Activated T-helper 1 cell treated with anti-CD3 and anti-CD28 coated beads, Interleukin-2, amount 50 U/mL, for 16 hours (primary cell): Measurements from ENCODE around the gene LRRN2.

Experiments
- DNase-seq, 2 donors: peaks; one replicate each; pipeline ENCODE4 v3.0.0-alpha.2; 2020; ENCODE audit warnings: low read depth in 1 of 2, low spot score in 1 of 2

The LRRN2 gene

GRCh38 chr1:204602871-204603542, 82.5 kb downstream of the LRRN2 start:
- no peak for DNase-seq

- no peak for DNase-seq
Observed at GRCh38 chr1:204602111-204602579, 83.4 kb downstream of the LRRN2 start.

DNA sequence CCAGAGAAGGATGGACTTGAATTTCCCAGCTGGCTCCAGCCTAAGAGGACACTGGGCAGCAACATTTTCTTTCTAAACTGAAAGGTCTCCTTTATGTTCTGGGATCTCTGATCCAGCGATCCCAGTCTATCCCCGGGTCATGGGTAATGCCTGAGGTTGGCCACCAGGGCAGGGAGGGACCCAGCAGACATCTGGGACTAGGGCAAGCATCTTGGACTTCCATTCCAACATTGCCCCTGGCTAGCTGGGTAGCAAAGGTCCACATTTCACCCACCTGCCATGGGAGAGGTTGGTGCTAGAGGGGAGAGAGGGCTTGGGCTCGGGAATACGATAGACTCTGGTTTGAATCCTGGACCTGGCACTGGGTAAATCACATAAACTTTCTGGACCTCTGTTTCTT, 84.6 kb downstream of the LRRN2 start:
- DNase-seq: no peak

- DNase-seq: no peak
Observed at GRCh38 chr1:204600203-204600602, 85.3 kb downstream of the LRRN2 start.

- no peak for DNase-seq
Observed at GRCh38 chr1:204599596-204599995, 85.9 kb downstream of the LRRN2 start.

- DNase-seq: no peak
Observed at GRCh38 chr1:204599098-204599497, 86.4 kb downstream of the LRRN2 start.

DNA sequence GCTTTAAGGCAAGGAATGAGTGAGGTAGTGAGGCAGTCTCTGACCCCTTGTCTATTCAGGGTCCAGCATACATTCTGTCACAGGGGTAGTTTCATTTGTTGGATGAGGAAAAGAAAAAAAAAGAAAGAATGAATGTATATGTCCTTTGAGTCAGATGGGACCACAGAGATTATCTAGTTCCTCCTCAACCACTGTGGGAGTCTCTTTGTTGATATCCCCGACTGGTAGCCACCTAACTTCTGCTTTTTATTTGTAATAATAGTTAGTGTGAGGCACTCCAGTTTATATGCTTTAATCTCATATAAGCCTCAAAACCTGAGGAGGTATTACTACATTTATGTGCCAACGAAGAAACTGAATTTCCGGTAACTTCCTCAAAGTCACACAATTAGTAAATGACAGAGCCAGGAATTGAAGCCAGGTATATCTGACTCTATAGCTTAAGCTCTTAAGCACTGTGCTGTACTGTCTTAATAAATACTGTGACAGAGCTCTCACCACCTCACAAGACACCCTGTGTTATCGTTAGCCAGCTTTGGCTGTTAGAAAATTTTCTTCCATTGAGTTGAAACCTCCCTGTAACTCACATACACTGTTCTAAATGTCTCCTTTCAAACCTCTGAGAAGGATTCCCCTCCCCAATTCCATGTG, 87.1 kb downstream of the LRRN2 start:
- DNase-seq: no peak

GRCh38 chr1:204592246-204592948, 93.1 kb downstream of the LRRN2 start:
- DNase-seq: no peak

- no peak for DNase-seq
Observed at GRCh38 chr1:204591473-204592090, 94.0 kb downstream of the LRRN2 start.

- DNase-seq: no peak
Observed at GRCh38 chr1:204589409-204590038, 96.0 kb downstream of the LRRN2 start.

GRCh38 chr1:204588826-204589225, 96.7 kb downstream of the LRRN2 start:
- no peak for DNase-seq

DNA sequence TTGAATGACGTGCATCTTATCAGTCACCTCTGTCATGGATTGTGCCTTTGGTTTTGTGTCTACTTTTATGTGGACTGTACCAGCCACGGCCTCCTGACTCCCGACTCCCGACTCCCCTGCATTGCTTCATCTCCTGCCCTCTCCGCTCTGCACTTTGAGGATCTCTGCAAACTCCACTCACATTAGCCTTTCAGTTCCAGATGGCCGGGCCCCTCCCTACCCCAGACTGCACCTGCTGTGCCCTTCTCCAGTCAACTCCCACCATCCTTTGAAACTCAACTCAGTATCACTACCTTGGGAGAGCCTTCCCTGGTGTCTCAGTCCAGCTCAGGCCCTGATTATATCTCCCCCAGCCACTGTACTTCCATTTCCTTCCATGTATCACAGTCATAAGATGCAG, 97.9 kb downstream of the LRRN2 start:
- no peak for DNase-seq

DNA sequence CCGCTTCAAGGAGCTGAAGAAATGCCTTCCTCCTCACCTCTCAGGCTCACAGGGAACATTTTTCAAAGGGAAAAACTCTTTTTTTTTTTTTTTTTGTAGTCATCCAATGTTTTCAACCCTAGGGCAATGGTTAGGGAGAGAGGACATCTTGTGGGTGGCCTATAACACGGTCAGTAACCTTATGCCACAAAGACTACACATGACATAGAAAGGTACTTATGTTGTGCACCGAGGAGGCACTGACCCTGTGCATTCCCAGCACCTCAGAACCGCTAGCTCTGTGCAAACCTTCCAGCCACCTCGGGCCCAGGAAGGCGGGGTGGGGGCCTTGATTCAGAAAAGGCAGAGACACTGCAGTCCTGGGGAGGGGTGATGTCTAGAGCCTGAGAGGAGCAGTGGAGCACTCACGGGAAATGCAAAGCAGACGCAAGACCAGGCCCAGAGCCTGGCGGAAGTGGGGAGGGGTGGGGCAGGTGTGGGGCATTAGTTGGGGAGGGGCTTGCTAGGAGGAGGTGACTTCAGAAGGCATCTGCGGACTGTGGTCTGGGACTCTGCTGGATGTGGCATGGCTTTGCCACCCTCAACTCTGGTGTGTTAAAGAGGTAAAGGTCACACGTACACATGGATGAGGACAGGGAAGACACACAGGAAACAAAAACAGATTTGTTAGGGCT, 100.7 kb downstream of the LRRN2 start:
- DNase-seq: no peak

DNA sequence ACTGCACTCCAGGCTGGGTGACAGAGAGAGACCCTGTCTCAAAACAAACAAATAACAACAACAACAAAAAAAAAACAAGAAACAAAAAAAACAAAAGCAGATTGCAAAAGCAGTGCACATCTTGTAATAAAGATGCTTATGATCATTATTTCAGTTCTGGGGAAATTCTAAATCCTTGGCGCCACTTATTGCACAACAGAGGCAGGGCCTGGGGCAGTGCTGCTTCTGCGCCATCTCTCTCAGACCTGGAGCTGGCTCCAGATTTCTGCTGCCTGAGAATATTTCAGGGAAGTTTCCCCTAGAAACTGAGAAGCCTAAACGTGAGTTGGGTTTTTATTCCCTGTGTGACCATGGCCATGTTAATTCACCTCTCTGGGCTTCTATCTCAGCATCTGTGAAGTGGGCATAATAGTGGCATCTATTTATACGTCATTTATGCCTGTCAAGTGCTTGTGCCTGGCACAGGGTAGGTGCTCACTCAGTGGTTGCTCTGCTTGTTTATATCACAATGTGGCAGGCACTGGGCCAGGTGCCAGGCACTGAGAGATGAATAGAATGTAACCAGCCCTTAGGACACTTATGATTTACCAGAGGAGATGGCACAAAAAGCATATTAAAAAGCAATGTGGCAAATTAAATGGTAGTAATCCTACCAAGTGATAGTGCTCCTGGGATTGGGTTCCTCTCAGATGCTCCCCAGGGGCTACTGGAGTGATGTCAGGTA, 101.5 kb downstream of the LRRN2 start:
- DNase-seq: no peak

- no peak for DNase-seq
Observed at GRCh38 chr1:204581759-204582158, 103.8 kb downstream of the LRRN2 start.

GRCh38 chr1:204580862-204581261, 104.7 kb downstream of the LRRN2 start:
- DNase-seq: no peak

DNA sequence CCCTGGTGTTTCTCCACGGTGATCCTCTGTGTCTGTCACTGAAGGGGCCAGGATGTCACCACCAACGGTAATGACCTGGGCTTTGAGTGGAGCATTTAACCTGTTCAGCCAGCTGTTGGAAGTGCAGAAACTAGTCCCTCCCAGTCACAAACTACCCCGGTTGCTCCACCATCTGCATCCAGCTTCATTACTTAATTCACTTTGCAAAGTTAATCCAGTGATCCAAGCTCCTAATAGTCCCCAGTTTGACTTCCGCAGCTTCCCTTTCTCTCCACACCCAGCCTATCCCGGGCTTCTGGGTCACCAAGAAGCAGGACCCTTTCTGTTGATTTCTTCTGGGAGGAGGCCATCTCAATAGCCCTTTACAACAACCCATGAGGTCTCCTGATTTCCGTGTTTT, 105.9 kb downstream of the LRRN2 start:
- no peak for DNase-seq

GRCh38 chr1:204578867-204579664, 106.5 kb downstream of the LRRN2 start:
- no peak for DNase-seq

DNA sequence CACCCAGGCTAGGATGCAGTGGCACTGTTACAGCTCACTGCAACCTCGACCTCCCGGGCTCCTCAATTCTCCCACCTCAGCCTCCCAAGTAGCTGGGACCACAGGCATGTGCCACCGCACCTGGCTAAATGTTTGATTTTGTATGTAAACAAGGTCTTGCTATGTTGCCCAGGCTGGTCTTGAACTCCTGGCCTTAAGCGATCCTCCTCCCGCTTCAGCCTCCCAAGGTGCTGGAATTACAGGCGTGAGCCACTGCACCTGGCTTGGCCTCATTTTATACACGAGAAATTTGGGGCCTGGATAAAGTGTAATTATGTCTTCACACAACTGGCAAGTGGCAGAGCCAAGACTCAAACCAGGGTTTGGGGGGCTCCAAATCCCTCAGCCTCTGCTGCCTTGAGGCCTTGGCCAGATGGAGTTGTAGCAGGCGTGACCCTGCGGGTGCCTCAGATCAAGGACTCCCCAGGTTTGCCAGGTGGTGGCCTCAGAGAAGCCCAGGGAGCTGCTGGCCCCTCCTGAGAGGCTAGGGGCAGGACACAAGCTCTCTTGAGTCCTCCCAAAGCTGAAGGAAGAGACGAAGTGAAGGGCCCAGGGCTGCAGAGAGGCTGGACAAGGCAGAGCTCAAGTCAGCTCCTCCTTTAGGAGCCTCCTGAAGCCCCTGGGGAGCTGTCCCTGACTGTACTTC, 107.6 kb downstream of the LRRN2 start:
- DNase-seq: no peak
